Occipital lobe (tissue), 3 donors: Measurements from ENCODE around the gene VAMP8. TPM values are rescaled to one million over a fixed set of nuclear protein-coding genes. Genes with fewer than 3 reads are reported as not detected.
"Not testable (repeated sequence)": the region's sequence is repeated elsewhere in the genome, so short reads cannot be mapped to it uniquely, and the experiment has no call there.

Experiments
- DNase-seq: peaks from one replicate; lab custom pipeline; 2025; lab: John Stamatoyannopoulos, UW
- small RNA-seq: library from RNA; depleted of rRNA; stranded (forward); fragments of <200 nt; gene quantifications from one replicate; pipeline ENCODE3, GENCODE V24; 2014
- total RNA-seq: library from RNA; depleted of rRNA; stranded (reverse); fragments of >200 nt; gene quantifications from one replicate; pipeline ENCODE4 v1.2.3, GENCODE V29; 2014

Gene VAMP8
- total RNA-seq, 1 donor from 2014 or later: 0.94 TPM

DNA sequence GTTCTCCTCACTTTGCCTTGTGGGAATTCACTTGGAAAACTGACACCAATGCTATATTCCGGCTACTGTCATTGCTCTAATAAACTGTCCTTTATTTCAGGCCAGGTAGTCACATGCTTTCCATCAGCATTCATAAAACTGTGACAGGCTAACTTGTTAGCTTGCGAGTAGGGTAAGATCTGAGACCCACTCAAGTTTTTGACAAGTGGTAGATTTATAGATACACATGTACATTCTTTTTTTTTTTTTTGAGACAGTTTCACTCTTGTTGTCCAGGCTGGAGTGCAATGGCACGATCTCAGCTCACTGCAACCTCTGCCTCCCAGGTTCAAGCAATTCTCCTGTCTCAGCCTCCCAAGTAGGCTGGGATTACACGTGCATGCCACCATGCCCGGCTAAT lies 40.3 kb downstream of the VAMP8 start:
- not testable (repeated sequence) for DNase-seq

DNA sequence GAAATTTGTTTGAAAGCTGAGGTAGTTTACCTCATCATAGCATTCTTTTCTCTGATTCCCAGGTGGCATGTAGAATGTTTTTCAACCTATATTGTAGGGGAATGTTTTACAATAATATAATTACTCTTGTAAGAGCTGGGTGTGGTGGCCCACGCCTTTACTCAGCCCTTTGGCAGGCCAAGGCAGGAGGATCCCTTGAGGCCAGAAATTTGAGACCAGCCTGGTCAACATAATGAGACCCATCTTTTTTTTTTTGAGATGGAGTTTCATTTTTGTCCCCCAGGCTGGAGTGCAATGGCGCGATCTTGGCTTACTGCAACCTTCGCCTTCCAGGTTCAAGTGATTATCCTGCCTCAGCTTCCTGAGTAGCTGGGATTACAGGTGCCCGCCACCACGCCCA lies 42.2 kb downstream of the VAMP8 start:
- no peak for DNase-seq

DNA sequence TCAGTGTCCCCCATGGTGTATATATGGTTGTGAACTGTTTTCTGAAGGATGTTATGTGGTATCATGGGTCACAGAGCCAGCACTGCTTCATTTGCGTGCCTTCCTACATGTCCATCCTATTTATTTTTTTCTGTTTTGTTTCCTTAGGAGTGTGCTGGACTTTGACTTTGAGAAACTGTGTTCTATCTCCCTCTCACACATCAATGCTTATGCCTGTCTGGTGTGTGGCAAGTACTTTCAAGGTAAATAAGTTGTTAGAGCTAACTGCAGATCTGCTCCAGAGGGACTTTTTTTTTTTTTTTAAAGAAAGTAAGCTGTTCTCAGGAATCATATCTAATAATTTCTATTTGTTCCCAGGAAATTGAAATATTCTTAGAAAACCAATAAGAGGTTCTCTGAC lies 44.0 kb downstream of the VAMP8 start:
- DNase-seq: no peak

DNA sequence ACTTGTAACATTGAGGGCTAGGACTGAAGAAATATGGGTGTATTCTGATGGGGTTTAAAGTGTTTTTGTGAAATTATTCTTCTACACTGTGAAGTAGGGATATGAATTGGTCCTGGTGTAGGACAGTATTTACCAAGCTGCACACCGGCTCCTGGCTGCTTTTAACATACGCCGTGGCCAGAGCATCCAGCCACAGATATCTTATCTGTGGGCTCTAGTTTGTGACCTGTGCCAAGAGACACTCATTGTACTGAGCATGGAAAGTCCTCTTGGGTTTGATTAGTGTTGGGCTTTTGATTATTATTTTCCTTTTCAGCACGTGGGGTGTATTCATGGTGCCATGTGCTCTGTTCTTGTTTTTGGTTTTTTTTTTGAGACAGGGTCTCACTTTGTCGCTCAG lies 46.6 kb downstream of the VAMP8 start:
- DNase-seq: no peak

DNA sequence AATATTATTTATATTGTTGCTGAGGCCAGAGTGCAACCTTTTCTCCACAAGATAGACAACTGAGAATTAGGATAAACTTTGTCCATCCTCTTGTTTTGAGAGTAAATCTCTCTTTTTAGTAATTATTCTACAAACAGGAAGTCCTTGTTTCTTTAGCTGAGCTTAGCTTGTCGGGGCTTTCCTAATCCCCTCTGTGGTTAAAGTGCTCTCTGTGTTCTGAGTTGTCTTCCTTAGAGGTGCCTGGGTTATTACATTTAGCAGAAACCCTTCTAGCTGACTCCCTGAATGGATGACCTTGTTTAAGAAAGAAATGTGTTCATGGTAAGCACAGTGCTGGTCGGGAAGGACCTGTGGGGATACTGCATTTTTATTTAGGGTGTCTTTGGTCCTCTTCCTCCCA lies 51.3 kb downstream of the VAMP8 start:
- DNase-seq: no peak

DNA sequence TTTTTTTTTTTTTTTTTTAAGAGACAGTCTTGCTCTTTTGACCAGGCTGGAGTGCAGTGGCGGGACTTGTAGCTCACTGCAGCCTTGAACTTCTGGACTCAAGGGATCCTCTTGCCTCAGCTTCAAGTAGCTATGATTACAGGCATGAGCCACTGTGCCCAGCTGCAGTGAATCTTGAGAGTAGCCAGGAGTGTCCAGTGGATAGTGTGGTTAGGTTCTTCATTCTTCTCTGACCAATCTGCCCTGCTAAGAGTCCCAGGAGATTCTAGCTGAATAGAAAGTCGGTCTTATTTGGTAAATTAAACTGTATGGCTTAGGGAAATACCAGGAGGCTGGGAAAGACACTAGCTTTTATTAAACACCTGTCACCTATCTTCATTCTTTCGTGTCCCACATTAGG lies 53.9 kb downstream of the VAMP8 start:
- DNase-seq: no peak

Small RNAs within 50 kb of the gene (small RNA-seq; reads per million reads assigned to genes)
- gene RN7SL126P: not detected

Other genes with a start within 250 kb of the VAMP8 start
- 34.5 TPM for gene TGOLN2, start 249.6 kb upstream of the VAMP8 start, total RNA-seq
- gene RETSAT, start 223.1 kb upstream of the VAMP8 start, total RNA-seq: 14.5 TPM
- gene ELMOD3, start 222.8 kb upstream of the VAMP8 start, total RNA-seq: 16.8 TPM
- gene CAPG, start 167.2 kb upstream of the VAMP8 start, total RNA-seq: 11.1 TPM
- 0.47 TPM for gene SH2D6, start 158.9 kb upstream of the VAMP8 start, total RNA-seq
- gene MAT2A, start 38.4 kb upstream of the VAMP8 start, total RNA-seq: 95.1 TPM
- 32.6 TPM for gene GGCX, start 16.1 kb upstream of the VAMP8 start, total RNA-seq
- gene VAMP5, start 6.8 kb downstream of the VAMP8 start, total RNA-seq: 3.6 TPM
- gene RNF181, start 18.2 kb downstream of the VAMP8 start, total RNA-seq: 38.8 TPM
- 4.8 TPM for gene TMEM150A, start 25.1 kb downstream of the VAMP8 start, total RNA-seq
- 27.8 TPM for gene C2orf68, start 34.5 kb downstream of the VAMP8 start, total RNA-seq
- gene USP39, start 38.6 kb downstream of the VAMP8 start, total RNA-seq: 32.8 TPM
- gene SFTPB, start 90.6 kb downstream of the VAMP8 start, total RNA-seq: 0.16 TPM
- not detected for gene GNLY, start 116.8 kb downstream of the VAMP8 start, total RNA-seq
- gene ATOH8, start 176.4 kb downstream of the VAMP8 start, total RNA-seq: 3.0 TPM